ENCODE measurements around the gene LPP.

The LPP gene

DNA sequence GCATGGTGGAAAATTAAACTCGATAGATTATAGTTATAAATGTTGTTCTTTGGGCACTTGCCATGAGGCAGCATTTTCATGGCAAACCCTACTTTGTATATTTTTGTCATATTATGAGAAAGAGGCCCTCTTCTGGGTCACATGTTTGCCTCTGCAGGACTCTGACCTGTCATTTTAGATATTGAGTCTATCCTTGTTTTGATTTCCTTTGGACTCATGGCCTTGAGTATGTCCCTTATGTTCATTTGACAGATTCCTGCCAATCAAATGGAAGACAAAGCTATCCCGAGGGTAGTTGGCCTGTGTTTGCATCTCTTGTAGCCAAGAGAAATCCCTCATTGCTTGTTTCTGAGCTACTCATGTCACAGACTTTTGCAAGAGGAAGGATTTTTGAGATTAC lies 226.3 kb downstream of the LPP start:
- H3K4me1 ChIP-seq (ENCODE audit: control insufficient read depth, insufficient read depth, low read length, poor library complexity, severe bottlenecking): no peaks in the 10 kb centered on the region
- H3K9me3 ChIP-seq (ENCODE audit: control insufficient read depth, low read length): no peaks in the 10 kb centered on the region
- H3K27ac ChIP-seq (ENCODE audit: insufficient read depth, low read length, poor library complexity, severe bottlenecking): no peak overlapping the region
- DNase-seq: no peak
- H3K27me3 ChIP-seq (replicated peaks; ENCODE audit: control insufficient read depth, insufficient read depth, low read length, poor library complexity, severe bottlenecking): no peaks in the 10 kb centered on the region
- H3K4me3 ChIP-seq (ENCODE audit: insufficient read depth, low read depth, low read length, poor library complexity, severe bottlenecking): no peak overlapping the region
- no peaks in the 10 kb centered on the region for H3K36me3 ChIP-seq (ENCODE audit: control insufficient read depth, insufficient read depth, low read length)

- no peak overlapping the region for H3K4me3 ChIP-seq (ENCODE audit: insufficient read depth, low read depth, low read length, poor library complexity, severe bottlenecking)
- no peak for DNase-seq
- no peaks in the 10 kb centered on the region for H3K27me3 ChIP-seq (replicated peaks; ENCODE audit: control insufficient read depth, insufficient read depth, low read length, poor library complexity, severe bottlenecking)
- H3K4me1 ChIP-seq (ENCODE audit: control insufficient read depth, insufficient read depth, low read length, poor library complexity, severe bottlenecking): no peaks in the 10 kb centered on the region
- H3K36me3 ChIP-seq (ENCODE audit: control insufficient read depth, insufficient read depth, low read length): no peaks in the 10 kb centered on the region
- no peaks in the 10 kb centered on the region for H3K9me3 ChIP-seq (ENCODE audit: control insufficient read depth, low read length)
- H3K27ac ChIP-seq (ENCODE audit: insufficient read depth, low read length, poor library complexity, severe bottlenecking): no peak overlapping the region
Measured at GRCh38 chr3:188380722-188381121, 226.8 kb downstream of the LPP start.

- Histone ChIP-seq H3K4me1 (ENCODE audit: control insufficient read depth, insufficient read depth, low read length, poor library complexity, severe bottlenecking) (no peaks in the 10 kb centered on the region), H3K36me3 (ENCODE audit: control insufficient read depth, insufficient read depth, low read length) (no peaks in the 10 kb centered on the region), H3K4me3 (ENCODE audit: insufficient read depth, low read depth, low read length, poor library complexity, severe bottlenecking) (no peak overlapping the region), H3K27me3 (replicated peaks; ENCODE audit: control insufficient read depth, insufficient read depth, low read length, poor library complexity, severe bottlenecking) (no peaks in the 10 kb centered on the region), H3K27ac (ENCODE audit: insufficient read depth, low read length, poor library complexity, severe bottlenecking) (no peak overlapping the region), H3K9me3 (ENCODE audit: control insufficient read depth, low read length) (no peaks in the 10 kb centered on the region)
- no peak for DNase-seq
Measured at GRCh38 chr3:188383748-188384147, 229.8 kb downstream of the LPP start.

- H3K27ac ChIP-seq (ENCODE audit: insufficient read depth, low read length, poor library complexity, severe bottlenecking): no peak overlapping the region
- H3K4me3 ChIP-seq (ENCODE audit: insufficient read depth, low read depth, low read length, poor library complexity, severe bottlenecking): no peak overlapping the region
- no peaks in the 10 kb centered on the region for H3K27me3 ChIP-seq (replicated peaks; ENCODE audit: control insufficient read depth, insufficient read depth, low read length, poor library complexity, severe bottlenecking)
- DNase-seq: no peak
- no peaks in the 10 kb centered on the region for H3K4me1 ChIP-seq (ENCODE audit: control insufficient read depth, insufficient read depth, low read length, poor library complexity, severe bottlenecking)
- no peaks in the 10 kb centered on the region for H3K36me3 ChIP-seq (ENCODE audit: control insufficient read depth, insufficient read depth, low read length)
- H3K9me3 ChIP-seq (ENCODE audit: control insufficient read depth, low read length): no peaks in the 10 kb centered on the region
Measured at GRCh38 chr3:188385295-188385694, 231.3 kb downstream of the LPP start.

GRCh38 chr3:188389711-188390342 lies 235.9 kb downstream of the LPP start:
- Histone ChIP-seq H3K27ac (ENCODE audit: insufficient read depth, low read length, poor library complexity, severe bottlenecking) (no peak overlapping the region), H3K27me3 (replicated peaks; ENCODE audit: control insufficient read depth, insufficient read depth, low read length, poor library complexity, severe bottlenecking) (no peaks in the 10 kb centered on the region), H3K4me1 (ENCODE audit: control insufficient read depth, insufficient read depth, low read length, poor library complexity, severe bottlenecking) (no peaks in the 10 kb centered on the region), H3K9me3 (ENCODE audit: control insufficient read depth, low read length) (no peaks in the 10 kb centered on the region), H3K36me3 (ENCODE audit: control insufficient read depth, insufficient read depth, low read length) (no peaks in the 10 kb centered on the region), H3K4me3 (ENCODE audit: insufficient read depth, low read depth, low read length, poor library complexity, severe bottlenecking) (no peak overlapping the region)
- DNase-seq: no peak

GRCh38 chr3:188390343-188390718 lies 236.4 kb downstream of the LPP start:
- Histone ChIP-seq H3K9me3 (ENCODE audit: control insufficient read depth, low read length) (no peaks in the 10 kb centered on the region), H3K27me3 (replicated peaks; ENCODE audit: control insufficient read depth, insufficient read depth, low read length, poor library complexity, severe bottlenecking) (no peaks in the 10 kb centered on the region), H3K27ac (ENCODE audit: insufficient read depth, low read length, poor library complexity, severe bottlenecking) (no peak overlapping the region), H3K36me3 (ENCODE audit: control insufficient read depth, insufficient read depth, low read length) (no peaks in the 10 kb centered on the region), H3K4me1 (ENCODE audit: control insufficient read depth, insufficient read depth, low read length, poor library complexity, severe bottlenecking) (no peaks in the 10 kb centered on the region), H3K4me3 (ENCODE audit: insufficient read depth, low read depth, low read length, poor library complexity, severe bottlenecking) (no peak overlapping the region)
- no peak for DNase-seq

DNA sequence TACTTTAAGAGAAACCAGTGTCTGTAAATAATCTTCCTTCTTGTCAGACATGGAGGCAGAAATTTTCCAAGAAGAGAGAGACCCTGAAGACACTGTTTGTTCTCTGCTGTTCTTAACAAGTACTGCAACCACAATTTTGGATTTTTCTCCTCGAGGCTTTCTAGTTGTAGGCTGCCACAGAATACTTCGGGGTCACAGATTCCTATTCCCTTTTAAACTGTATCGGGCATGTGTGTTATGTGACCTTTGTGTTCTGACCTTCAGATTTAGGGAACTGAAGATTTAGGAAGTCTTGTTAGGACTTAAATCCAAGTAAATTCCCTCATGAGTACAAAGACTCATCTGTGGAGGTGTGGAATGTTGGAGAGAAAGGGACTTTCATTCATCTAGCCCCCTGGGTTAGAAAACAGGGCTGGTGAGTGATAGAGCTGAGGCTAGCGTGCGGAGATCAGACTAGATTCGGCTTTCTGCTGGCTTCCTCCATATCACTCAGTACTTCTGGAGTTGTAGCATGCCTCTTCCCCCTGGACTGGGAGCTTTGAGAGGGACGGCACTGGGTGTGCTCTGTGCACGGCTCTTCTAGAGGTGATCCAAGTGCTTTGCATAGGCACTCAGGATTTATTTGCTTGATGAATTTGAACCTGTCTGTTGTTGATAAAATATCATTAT lies 237.0 kb downstream of the LPP start:
- no peaks in the 10 kb centered on the region for H3K4me1 ChIP-seq (ENCODE audit: control insufficient read depth, insufficient read depth, low read length, poor library complexity, severe bottlenecking)

GRCh38 chr3:188391592-188391991 lies 237.6 kb downstream of the LPP start:
- no peaks in the 10 kb centered on the region for H3K27me3 ChIP-seq (replicated peaks; ENCODE audit: control insufficient read depth, insufficient read depth, low read length, poor library complexity, severe bottlenecking)
- no peak overlapping the region for H3K4me3 ChIP-seq (ENCODE audit: insufficient read depth, low read depth, low read length, poor library complexity, severe bottlenecking)
- H3K27ac ChIP-seq (ENCODE audit: insufficient read depth, low read length, poor library complexity, severe bottlenecking): no peak overlapping the region
- DNase-seq: no peak
- no peaks in the 10 kb centered on the region for H3K9me3 ChIP-seq (ENCODE audit: control insufficient read depth, low read length)
- no peaks in the 10 kb centered on the region for H3K36me3 ChIP-seq (ENCODE audit: control insufficient read depth, insufficient read depth, low read length)
- H3K4me1 ChIP-seq (ENCODE audit: control insufficient read depth, insufficient read depth, low read length, poor library complexity, severe bottlenecking): no peaks in the 10 kb centered on the region

More for the DNA sequence above, 237.0 kb downstream of the LPP start:
- Histone ChIP-seq H3K4me3 (ENCODE audit: insufficient read depth, low read depth, low read length, poor library complexity, severe bottlenecking) (no peak overlapping the region), H3K9me3 (ENCODE audit: control insufficient read depth, low read length) (no peaks in the 10 kb centered on the region), H3K27me3 (replicated peaks; ENCODE audit: control insufficient read depth, insufficient read depth, low read length, poor library complexity, severe bottlenecking) (no peaks in the 10 kb centered on the region), H3K27ac (ENCODE audit: insufficient read depth, low read length, poor library complexity, severe bottlenecking) (no peak overlapping the region), H3K36me3 (ENCODE audit: control insufficient read depth, insufficient read depth, low read length) (no peaks in the 10 kb centered on the region)
- no peak for DNase-seq

DNA sequence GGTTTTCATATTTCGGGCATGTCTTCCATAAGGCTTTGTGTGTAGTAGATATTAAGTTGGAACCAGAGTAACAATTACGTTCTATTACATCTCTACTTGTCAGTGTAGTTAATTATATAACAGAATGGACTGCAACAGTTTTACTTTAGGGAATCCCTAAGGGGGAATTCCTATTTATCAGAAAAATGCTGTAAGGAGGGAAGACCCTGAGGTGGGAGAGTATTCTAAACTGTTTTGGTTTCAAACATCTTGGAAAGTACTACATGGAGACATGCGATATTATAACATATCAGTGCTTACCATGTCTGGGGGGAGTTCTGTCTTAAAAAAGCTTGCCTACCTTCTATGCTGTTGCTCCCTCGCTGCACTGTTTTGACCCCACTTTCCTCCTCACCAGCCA lies 238.1 kb downstream of the LPP start:
- Histone ChIP-seq H3K4me3 (ENCODE audit: insufficient read depth, low read depth, low read length, poor library complexity, severe bottlenecking) (no peak overlapping the region), H3K36me3 (ENCODE audit: control insufficient read depth, insufficient read depth, low read length) (no peaks in the 10 kb centered on the region), H3K27ac (ENCODE audit: insufficient read depth, low read length, poor library complexity, severe bottlenecking) (no peak overlapping the region), H3K4me1 (ENCODE audit: control insufficient read depth, insufficient read depth, low read length, poor library complexity, severe bottlenecking) (no peaks in the 10 kb centered on the region), H3K9me3 (ENCODE audit: control insufficient read depth, low read length) (no peaks in the 10 kb centered on the region), H3K27me3 (replicated peaks; ENCODE audit: control insufficient read depth, insufficient read depth, low read length, poor library complexity, severe bottlenecking) (no peaks in the 10 kb centered on the region)
- DNase-seq: no peak

GRCh38 chr3:188394623-188395022 lies 240.7 kb downstream of the LPP start:
- Histone ChIP-seq H3K4me1 (ENCODE audit: control insufficient read depth, insufficient read depth, low read length, poor library complexity, severe bottlenecking) (no peaks in the 10 kb centered on the region), H3K4me3 (ENCODE audit: insufficient read depth, low read depth, low read length, poor library complexity, severe bottlenecking) (no peak overlapping the region), H3K27me3 (replicated peaks; ENCODE audit: control insufficient read depth, insufficient read depth, low read length, poor library complexity, severe bottlenecking) (no peaks in the 10 kb centered on the region), H3K9me3 (ENCODE audit: control insufficient read depth, low read length) (no peaks in the 10 kb centered on the region), H3K27ac (ENCODE audit: insufficient read depth, low read length, poor library complexity, severe bottlenecking) (no peak overlapping the region), H3K36me3 (ENCODE audit: control insufficient read depth, insufficient read depth, low read length) (no peaks in the 10 kb centered on the region)
- DNase-seq: no peak
